K562 (cell line): ENCODE data around the gene RNASE13.

Experiments
- KAT8 ChIP-seq: fragments of 450-650 bp; IDR thresholded peaks from 2 replicates; pipeline ENCODE4 v1.6.1; 2016; ENCODE audit warnings: low read depth, mild to moderate bottlenecking
- TF ChIP-seq, protein P1 (sequence below): sonication (generic); formaldehyde crosslinking; IDR thresholded peaks from 2 replicates; pipeline ENCODE4 v1.4.0; 2020; ENCODE audit warnings: mild to moderate bottlenecking, missing genetic modification reagents
- TF ChIP-seq, protein P2 (sequence below), 2 experiments: fragments of 450-650 bp; formaldehyde crosslinking in 1 of 2; IDR thresholded peaks; 2 replicates each; pipeline versions ENCODE4 v1.4.0 to v1.6.1; 2014 to 2020; ENCODE audit warnings: mild to moderate bottlenecking in 2 of 2, borderline replicate concordance in 1 of 2, low read depth in 1 of 2

DNA sequence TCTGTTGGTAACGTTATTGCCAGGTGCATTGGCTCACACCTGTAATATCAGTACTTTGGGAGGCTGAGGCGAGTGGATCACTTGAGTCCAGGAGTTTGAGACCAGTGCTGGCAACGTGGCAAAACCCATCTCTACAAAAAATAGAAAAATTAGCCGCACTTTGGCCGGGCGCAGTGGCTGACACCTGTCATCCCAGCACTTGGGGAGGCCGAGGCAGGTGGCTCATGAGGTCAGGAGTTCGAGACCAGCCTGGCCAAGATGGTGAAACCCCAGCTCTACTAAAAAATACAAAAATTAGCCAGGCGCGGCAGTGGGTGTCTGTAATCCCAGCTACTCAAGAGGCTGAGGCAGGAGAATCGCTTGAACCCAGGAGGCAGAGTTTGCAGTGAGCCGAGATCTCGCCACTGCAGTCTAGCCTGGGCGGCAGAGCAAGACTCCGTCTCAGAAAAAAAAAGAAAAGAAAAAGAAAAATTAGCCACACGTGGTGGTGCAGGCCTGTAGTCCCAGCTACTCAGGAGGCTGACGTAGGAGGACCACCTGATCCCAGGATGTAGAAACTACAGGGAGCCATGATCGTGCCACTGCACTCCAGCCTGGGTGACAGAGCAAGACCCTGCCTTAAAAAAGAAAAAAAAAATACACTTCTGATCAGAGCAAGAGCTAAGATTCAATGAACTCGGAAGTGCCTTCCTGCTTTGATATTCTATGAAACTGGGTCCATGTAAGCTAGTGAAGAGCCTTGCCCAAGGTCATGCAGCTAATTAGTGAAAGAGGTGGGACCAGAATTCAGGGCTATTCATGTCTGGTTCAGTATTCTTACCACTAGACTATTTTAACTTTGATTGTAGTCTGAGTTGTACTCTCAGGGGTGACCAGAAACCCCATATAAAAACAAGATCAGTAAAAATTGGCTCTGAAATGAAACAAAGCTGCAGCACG is 18.8 kb upstream of the RNASE13 start:
- TF ChIP-seq, protein P1, sequence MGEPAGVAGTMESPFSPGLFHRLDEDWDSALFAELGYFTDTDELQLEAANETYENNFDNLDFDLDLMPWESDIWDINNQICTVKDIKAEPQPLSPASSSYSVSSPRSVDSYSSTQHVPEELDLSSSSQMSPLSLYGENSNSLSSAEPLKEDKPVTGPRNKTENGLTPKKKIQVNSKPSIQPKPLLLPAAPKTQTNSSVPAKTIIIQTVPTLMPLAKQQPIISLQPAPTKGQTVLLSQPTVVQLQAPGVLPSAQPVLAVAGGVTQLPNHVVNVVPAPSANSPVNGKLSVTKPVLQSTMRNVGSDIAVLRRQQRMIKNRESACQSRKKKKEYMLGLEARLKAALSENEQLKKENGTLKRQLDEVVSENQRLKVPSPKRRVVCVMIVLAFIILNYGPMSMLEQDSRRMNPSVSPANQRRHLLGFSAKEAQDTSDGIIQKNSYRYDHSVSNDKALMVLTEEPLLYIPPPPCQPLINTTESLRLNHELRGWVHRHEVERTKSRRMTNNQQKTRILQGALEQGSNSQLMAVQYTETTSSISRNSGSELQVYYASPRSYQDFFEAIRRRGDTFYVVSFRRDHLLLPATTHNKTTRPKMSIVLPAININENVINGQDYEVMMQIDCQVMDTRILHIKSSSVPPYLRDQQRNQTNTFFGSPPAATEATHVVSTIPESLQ (CRISPR knock-in tag), result no peak
- TF ChIP-seq, protein P2, sequence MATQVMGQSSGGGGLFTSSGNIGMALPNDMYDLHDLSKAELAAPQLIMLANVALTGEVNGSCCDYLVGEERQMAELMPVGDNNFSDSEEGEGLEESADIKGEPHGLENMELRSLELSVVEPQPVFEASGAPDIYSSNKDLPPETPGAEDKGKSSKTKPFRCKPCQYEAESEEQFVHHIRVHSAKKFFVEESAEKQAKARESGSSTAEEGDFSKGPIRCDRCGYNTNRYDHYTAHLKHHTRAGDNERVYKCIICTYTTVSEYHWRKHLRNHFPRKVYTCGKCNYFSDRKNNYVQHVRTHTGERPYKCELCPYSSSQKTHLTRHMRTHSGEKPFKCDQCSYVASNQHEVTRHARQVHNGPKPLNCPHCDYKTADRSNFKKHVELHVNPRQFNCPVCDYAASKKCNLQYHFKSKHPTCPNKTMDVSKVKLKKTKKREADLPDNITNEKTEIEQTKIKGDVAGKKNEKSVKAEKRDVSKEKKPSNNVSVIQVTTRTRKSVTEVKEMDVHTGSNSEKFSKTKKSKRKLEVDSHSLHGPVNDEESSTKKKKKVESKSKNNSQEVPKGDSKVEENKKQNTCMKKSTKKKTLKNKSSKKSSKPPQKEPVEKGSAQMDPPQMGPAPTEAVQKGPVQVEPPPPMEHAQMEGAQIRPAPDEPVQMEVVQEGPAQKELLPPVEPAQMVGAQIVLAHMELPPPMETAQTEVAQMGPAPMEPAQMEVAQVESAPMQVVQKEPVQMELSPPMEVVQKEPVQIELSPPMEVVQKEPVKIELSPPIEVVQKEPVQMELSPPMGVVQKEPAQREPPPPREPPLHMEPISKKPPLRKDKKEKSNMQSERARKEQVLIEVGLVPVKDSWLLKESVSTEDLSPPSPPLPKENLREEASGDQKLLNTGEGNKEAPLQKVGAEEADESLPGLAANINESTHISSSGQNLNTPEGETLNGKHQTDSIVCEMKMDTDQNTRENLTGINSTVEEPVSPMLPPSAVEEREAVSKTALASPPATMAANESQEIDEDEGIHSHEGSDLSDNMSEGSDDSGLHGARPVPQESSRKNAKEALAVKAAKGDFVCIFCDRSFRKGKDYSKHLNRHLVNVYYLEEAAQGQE (IDR thresholded peaks at IDR 0.05; ENCODE audit: borderline replicate concordance), result no peak
- TF ChIP-seq, protein P2 (CRISPR knock-in tag; IDR thresholded peaks at IDR 0.05; ENCODE audit: low read depth), result no peak
- no peak for TF ChIP-seq KAT8
